Measurements from ENCODE around the gene EXOC6B.
A peak's percentile ranks its signal among the peaks of the same experiment; 100 is the strongest.

EXOC6B gene

GRCh38 chr2:72153924-72154323, 671.9 kb downstream of the EXOC6B start:
- no peak for DNase-seq

DNA sequence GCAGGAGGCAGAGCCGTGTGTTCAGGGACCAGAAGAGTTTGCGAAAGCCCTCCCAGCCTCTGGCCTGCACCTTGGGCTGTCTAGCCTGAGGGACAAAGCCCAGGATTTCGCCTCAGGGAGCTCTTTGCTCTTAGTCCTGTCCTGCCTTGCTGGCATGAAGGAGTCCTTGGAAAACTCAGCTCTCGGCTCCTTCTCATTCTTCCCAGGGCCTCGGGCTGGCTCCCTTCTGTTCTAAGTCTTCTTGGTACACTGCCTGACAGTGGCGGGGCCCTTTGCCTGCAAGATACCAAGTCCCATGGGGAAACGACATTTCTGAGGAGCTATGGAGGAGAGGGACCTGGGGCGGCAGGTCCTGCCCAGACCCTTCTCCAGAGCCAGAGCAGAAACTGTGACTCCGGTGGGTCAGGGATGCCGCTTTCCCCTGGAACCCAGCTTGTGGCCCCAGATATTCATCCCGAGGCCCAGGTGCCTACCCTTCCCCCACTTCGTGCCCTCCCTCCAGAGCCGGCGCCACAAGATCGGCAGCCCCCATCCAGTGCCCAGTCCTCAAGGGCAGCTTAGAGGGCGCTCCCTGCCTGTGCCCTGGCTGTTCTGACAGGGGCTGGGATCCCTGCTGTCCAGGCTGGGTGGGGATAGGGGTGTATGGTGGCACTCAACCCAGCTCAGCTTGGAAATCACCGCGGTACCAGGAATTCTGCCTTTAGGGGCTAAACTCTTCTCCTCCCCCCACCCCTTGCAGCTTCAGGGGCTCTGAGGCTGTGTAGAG, 672.6 kb downstream of the EXOC6B start:
- no peak for DNase-seq

- DNase-seq = no peak
Measured at GRCh38 chr2:72150861-72151356, 674.9 kb downstream of the EXOC6B start.

GRCh38 chr2:72150157-72150860, 675.5 kb downstream of the EXOC6B start:
- DNase-seq = peak; percentile 83

DNA sequence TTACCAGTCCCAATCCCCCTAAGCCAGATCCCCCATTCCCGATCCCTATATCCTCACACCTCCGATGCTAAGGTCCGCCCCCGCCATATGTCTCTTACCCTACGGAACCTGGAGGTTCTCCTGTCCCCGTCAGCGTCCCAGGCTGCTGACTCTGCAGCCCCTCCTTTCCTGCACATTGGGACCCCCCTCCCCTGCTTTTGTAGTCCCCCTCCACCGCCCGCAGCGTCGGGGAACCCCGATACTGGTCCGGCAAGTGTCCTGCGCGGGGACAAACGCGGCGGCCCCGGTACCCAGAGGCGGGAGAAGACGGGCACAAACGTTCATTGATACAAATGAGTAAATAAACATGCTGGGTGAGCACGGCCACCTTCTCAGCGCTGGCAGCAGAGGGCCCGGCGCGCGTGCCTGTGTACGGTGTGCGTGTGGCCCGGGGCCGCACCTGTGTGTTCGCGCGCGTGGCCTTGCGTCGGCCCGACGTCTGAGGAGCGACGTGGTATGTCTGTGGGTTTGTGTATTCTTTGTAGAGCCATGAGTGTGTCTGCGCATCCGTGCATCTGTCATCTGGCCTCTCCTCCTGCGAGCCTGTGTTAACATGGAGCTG, 676.2 kb downstream of the EXOC6B start:
- DNase-seq = no peak

DNA sequence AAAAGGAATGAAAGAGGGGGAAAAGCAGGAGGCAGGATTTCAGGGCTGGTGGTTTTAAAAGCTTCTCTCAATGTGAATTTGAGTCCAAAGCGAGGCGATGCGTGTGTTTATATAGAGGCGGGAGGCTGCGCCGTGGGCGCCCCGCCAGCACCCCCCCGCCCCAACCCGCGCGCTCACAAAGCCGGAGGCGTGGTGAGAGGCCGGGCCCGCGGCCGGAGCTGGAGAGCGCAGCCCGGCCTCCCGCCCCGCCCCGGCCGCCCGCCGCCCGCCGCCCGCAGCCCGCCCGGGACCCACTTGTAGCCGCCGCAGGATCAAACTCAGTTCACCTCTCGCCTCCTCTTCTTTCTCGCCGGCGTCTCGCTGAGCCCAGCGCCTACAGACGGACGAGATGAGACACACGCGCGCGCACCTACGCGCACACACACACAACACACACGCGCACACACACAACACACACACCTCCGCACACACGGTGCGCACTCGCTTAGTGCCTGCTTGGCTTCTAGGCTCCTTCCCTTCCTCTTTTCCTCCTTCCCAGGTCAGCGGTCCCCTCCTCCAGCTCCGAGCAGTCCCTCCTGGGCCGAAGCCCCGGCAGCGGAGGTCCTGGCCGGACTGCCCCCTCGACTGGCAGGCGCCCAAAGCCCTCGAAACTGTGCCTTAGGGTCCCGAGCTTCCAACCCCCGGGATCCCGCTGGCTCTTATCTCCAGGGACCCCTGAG, 676.8 kb downstream of the EXOC6B start:
- DNase-seq = no peak

- no peak for DNase-seq
Measured at GRCh38 chr2:72148003-72148836, 677.6 kb downstream of the EXOC6B start.

- DNase-seq = no peak
Measured at GRCh38 chr2:72147303-72147971, 678.4 kb downstream of the EXOC6B start, which contains the start of gene CYP26B1. Gene CYP26B1 (minus strand): TSS chr2:72147862. CDS start chr2:72147834, 28 bp downstream.

- DNase-seq = no peak
Measured at GRCh38 chr2:72146347-72147302, 679.2 kb downstream of the EXOC6B start.

- no peak for DNase-seq
Measured at GRCh38 chr2:72145658-72146329, 680.0 kb downstream of the EXOC6B start.

DNA sequence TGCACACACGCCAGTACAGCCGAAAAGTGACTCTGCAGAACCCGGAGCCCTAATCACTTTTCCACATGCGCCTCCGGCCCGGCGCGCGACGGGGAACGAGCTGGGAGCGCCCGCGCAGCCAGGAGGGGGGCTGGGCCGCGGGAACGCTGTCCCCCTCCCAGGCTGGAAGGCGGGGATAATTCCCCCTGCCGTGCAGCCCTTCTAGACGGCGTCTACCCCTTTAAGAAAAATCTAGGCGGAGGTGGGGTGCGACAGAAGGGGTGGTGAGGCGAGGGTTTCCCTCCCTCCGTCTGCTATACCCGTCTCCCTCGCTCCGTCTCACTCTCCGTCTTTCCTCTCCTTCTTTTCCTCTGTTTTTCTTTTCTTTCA, 680.6 kb downstream of the EXOC6B start:
- no peak for DNase-seq

- no peak for DNase-seq
Measured at GRCh38 chr2:72144632-72145288, 681.1 kb downstream of the EXOC6B start.

- no peak for DNase-seq
Measured at GRCh38 chr2:72144274-72144631, 681.6 kb downstream of the EXOC6B start.

- no peak for DNase-seq
Measured at GRCh38 chr2:72143441-72144273, 682.2 kb downstream of the EXOC6B start.

DNA sequence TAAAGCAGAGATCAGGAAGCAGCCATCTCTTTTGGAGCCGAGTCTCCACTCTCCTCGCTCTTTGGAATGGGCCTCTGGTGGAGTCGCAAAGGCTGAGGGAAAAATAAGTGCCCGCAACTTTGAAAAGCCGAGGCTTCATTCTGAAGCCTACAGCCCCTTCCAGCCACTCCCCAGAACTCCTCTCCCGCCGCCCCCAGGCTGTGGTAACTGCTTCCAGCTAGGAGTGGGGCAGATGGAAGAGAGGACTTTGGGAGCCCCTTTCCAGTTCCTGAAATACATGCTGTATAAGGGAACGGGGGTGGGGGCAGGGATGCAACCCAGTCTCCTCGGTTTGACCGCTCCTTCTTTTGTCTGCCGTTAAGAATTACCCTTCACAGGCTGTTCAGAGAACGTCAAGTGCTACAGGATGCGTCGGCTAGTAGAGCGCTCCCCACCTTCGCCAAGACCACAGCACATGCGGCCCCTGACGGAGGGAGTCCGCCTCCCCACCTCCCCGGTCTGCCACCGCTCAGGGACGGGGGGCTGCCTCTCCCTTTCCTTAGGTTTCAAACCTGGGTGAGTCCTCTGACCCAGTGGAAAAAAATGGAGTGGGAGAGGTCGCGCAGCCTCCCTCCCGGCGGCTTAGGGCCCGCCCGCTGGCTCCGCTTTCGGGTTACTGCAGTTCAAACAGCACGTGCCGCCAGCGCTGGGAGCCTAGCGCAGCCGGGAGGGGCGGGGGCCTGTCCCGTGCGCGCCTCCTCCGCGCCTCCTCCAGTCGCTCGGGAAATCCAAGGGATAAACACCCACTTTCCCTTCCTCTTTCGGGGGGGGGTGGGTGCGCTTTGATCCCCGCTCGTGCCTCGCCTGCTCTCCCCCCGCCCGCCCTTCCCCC, 683.0 kb downstream of the EXOC6B start:
- no peak for DNase-seq

- DNase-seq = no peak
Measured at GRCh38 chr2:72141881-72142451, 683.9 kb downstream of the EXOC6B start.
